ENCODE results near the gene SIMC1. TPM values are rescaled to one million over a fixed set of nuclear protein-coding genes. Genes with fewer than 3 reads are reported as not detected.
A peak's percentile ranks its signal among the peaks of the same experiment; 100 is the strongest.

The SIMC1 gene
- polyA plus RNA-seq, 2 of the 4 experiments (the other 2 are of a cell fraction), result 9.2 to 9.5 TPM

GRCh38 chr5:176361437-176362232 is 123.4 kb downstream of the SIMC1 start, which contains the start of gene KIAA1191 (continued):
- TF ChIP-seq ZFP36 (IDR thresholded peaks at IDR 0.05; ENCODE audit: borderline replicate concordance, partially characterized antibody), result no peak
- TF ChIP-seq TFCP2L1 (CRISPR knock-in tag; IDR thresholded peaks at IDR 0.05), result no peak
- peak; percentile 93 for TF ChIP-seq CHD2 (IDR thresholded peaks at IDR 0.05; ENCODE audit: low read length, partially characterized antibody)
- TF ChIP-seq REST (IDR thresholded peaks at IDR 0.05), result peak; percentile 96
- TF ChIP-seq CHD4 (IDR thresholded peaks at IDR 0.05; ENCODE audit: borderline replicate concordance), result no peak
- no peak for TF ChIP-seq ELK1 (IDR thresholded peaks at IDR 0.05; ENCODE audit: low read depth, low read length)
- TF ChIP-seq SREBF2 (IDR thresholded peaks at IDR 0.05), result no peak
- no peak for TF ChIP-seq USF2 (IDR thresholded peaks at IDR 0.05)
- TF ChIP-seq KDM1A (IDR thresholded peaks at IDR 0.05; ENCODE audit: low read depth), result no peak
- no peak for TF ChIP-seq CBX8 (IDR thresholded peaks at IDR 0.05)
- TF ChIP-seq JUN (IDR thresholded peaks at IDR 0.05), result peak; percentile 54 to 88; a peak in 4 of 5 replicates
- no peak for TF ChIP-seq HEYL (CRISPR knock-in tag; IDR thresholded peaks at IDR 0.05)
- no peak for TF ChIP-seq MYC (IDR thresholded peaks at IDR 0.05; ENCODE audit: borderline replicate concordance, low read length)
- peak; percentile 56; the same call in 1 of the 2 replicates for TF ChIP-seq HMGXB4 (CRISPR knock-in tag; IDR thresholded peaks at IDR 0.05; ENCODE audit: borderline replicate concordance)
- TF ChIP-seq POLR2A (IDR thresholded peaks at IDR 0.05; ENCODE audit: low read length), result peak; percentile 94
- no peak for TF ChIP-seq HOXB13 (CRISPR knock-in tag; IDR thresholded peaks at IDR 0.05; ENCODE audit: low read depth)
- no peak for TF ChIP-seq E2F6 (IDR thresholded peaks at IDR 0.05; ENCODE audit: borderline replicate concordance, low read depth)
- TF ChIP-seq HDAC2 (IDR thresholded peaks at IDR 0.05), result no peak
- no peak for TF ChIP-seq HOXB5 (CRISPR knock-in tag; IDR thresholded peaks at IDR 0.05)

- Histone ChIP-seq H3K9me3 (no peaks in the 10 kb centered on the region), H3K4me1 (peaks cover 15% of the 10 kb centered on the region; the same call in 1 of the 3 replicates), H3K4me2 (peak overlapping the region; percentile 93), H3K27ac (peak overlapping the region; percentile 88 to 94), H3K4me3 (peak overlapping the region; percentile 90)
- TF ChIP-seq SREBF2 (IDR thresholded peaks at IDR 0.05) (no peak), RFX5 (IDR thresholded peaks at IDR 0.05) (no peak), ZNF302 (CRISPR knock-in tag; IDR thresholded peaks at IDR 0.05) (no peak), RAD21 (conservative IDR thresholded peaks at IDR 0.05 in 1 of 2, IDR thresholded peaks at IDR 0.05 in 1 of 2) (no peak), EHF (CRISPR knock-in tag; IDR thresholded peaks at IDR 0.05) (no peak)
- FAIRE-seq, result no peak
- WGBS (ENCODE audit: missing lambda C conversion rate), result 73% methylated on average over 8 of the region's 8 CpGs
- DNase-seq (ENCODE audit: low read depth in 1 of 2, low spot score in 1 of 2), result no peak
- ChIA-PET CTCF (interaction anchor here (0.5 to 2.6 kb wide), 6 partner anchors 9 to 1094 kb away, joined by 3 to 6 read pairs (median 4); no protein-coding TSS in a partner anchor), POLR2A (interaction anchor here (1.3 to 1.6 kb wide), 2 partner anchors 8 to 175 kb away, joined by 4 to 7 read pairs; partner anchors contain the start of gene RNF44)
- peak; percentile 10 to 23 for ATAC-seq
Measured at GRCh38 chr5:176362233-176362490, 123.9 kb downstream of the SIMC1 start.
